Measurements from ENCODE around the gene RAPGEF2. TPM values are rescaled to one million over a fixed set of nuclear protein-coding genes. Genes with fewer than 3 reads are reported as not detected.
"Not testable (repeated sequence)": the region's sequence is repeated elsewhere in the genome, so short reads cannot be mapped to it uniquely, and the experiment has no call there.

The RAPGEF2 gene
- total RNA-seq, 1 donor from 2014 or later = 38.9 TPM

DNA sequence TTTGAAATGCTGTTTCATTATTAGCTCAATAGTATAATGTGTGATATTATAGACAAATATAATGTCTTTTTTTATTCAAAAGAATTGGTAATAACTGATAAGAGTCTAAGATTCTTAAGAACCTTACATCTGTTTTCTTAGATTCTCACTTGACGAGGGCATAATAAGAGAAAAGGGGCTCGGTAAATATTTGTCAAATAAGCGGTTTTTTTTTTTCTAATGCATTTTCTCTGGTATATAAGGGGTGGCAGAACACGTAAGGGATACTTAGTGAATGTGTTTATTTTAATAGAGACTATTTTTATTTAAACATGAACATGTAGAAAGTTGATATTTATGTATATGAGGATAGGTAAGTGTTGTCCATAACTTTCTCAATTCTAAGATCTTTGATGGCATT is 200.6 kb downstream of the RAPGEF2 start:
- DNase-seq (ENCODE audit: low read depth) = no peak
- no peak for TF ChIP-seq CTCF (conservative IDR thresholded peaks at IDR 0.05; ENCODE audit: low read depth, low read length)
- no peak overlapping the region for H3K4me3 ChIP-seq (ENCODE audit: low read depth, low read length)

DNA sequence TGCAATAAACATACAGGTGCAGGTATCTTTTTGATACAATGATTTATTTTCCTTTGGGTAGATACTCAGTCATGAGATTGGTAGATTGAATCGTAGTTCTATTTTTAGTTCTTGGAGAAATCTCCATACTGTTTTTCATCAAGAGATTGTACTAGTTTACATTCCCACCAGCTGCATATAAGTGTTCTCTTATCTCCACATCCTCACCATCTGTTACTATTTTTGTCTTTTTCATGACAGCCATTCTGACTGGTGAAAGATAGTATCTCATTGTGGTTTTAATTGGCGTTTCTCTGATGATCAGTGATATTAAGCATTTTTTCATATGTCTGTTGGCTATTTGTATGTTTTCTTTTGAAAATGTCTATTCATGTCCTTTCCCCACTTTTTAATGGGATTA is 202.2 kb downstream of the RAPGEF2 start:
- H3K4me3 ChIP-seq (ENCODE audit: low read depth, low read length) = no peak overlapping the region
- TF ChIP-seq CTCF (conservative IDR thresholded peaks at IDR 0.05; ENCODE audit: low read depth, low read length) = no peak
- DNase-seq (ENCODE audit: low read depth) = no peak

DNA sequence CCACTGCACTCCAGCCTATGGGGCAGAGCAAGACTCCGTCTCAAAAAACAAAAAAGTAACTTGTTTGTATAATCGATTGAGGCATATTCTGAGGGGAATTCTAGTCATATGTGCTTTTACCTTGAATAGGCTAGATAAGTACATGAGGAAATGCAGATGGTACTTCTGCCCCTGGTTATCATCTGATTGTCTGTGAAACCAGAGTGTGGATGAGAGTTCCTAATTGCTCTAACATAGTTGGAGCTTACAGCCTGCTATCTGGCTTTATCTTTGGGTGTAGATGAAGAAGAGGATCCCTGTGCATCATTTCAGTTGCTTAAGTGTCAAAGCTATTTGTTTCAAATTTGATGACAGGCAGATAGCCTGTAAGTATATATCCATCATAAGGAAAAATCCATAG is 205.1 kb downstream of the RAPGEF2 start:
- no peak for DNase-seq (ENCODE audit: low read depth)
- no peak for TF ChIP-seq CTCF (conservative IDR thresholded peaks at IDR 0.05; ENCODE audit: low read depth, low read length)
- H3K4me3 ChIP-seq (ENCODE audit: low read depth, low read length) = no peak overlapping the region

- TF ChIP-seq CTCF (conservative IDR thresholded peaks at IDR 0.05; ENCODE audit: low read depth, low read length) = no peak
- peak; percentile 35 for DNase-seq (ENCODE audit: low read depth)
- H3K4me3 ChIP-seq (ENCODE audit: low read depth, low read length) = no peak overlapping the region
Observed at GRCh38 chr4:159308566-159309340, 205.9 kb downstream of the RAPGEF2 start.

- DNase-seq (ENCODE audit: low read depth) = no peak
- no peak overlapping the region for H3K4me3 ChIP-seq (ENCODE audit: low read depth, low read length)
- no peak for TF ChIP-seq CTCF (conservative IDR thresholded peaks at IDR 0.05; ENCODE audit: low read depth, low read length)
Observed at GRCh38 chr4:159312236-159312635, 209.4 kb downstream of the RAPGEF2 start.

- TF ChIP-seq CTCF (conservative IDR thresholded peaks at IDR 0.05; ENCODE audit: low read depth, low read length) = peak; percentile 43
- not testable (repeated sequence) for DNase-seq (ENCODE audit: low read depth); H3K4me3 ChIP-seq (ENCODE audit: low read depth, low read length)
Observed at GRCh38 chr4:159315879-159316278, 213.0 kb downstream of the RAPGEF2 start.

DNA sequence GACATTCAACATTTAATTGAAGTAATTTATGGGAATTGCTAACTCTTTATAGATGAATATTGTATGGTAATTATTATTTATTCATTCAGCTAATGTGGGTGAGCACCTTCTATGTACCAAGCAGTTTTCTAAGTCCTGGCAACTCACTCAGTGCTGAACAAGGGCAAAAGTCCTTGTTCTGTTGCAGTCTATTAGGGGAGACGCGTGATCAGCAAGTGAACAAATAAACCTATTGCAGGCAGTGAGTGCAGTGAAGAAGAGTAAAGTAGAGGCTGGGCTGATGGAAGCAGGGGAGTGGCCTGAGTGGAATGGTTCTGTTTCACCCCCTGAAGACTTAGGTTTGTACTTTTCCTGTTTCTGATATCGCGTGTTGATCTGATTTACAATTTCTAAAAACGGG is 214.3 kb downstream of the RAPGEF2 start:
- no peak for DNase-seq (ENCODE audit: low read depth)
- TF ChIP-seq CTCF (conservative IDR thresholded peaks at IDR 0.05; ENCODE audit: low read depth, low read length) = no peak
- H3K4me3 ChIP-seq (ENCODE audit: low read depth, low read length) = no peak overlapping the region

All from epithelial cell of proximal tubule (primary cell).